ENCODE measurements around the gene ECE2. TPM values are rescaled to one million over a fixed set of nuclear protein-coding genes. Genes with fewer than 3 reads are reported as not detected.

ECE2 gene
- total and polyA plus RNA-seq, 4 donors = not detected

- no peak overlapping the region for H3K27ac ChIP-seq (ENCODE audit: low read depth in 1 of 2, low read length in 2 of 2)
- 93% methylated on average over 5 of the region's 5 CpGs for WGBS
Observed at GRCh38 chr3:184258926-184259325, 16.9 kb upstream of the ECE2 start.

GRCh38 chr3:184259396-184259877 is 16.4 kb upstream of the ECE2 start:
- no peaks in the 10 kb centered on the region for H3K9me3 ChIP-seq (ENCODE audit: control insufficient read depth in 4 of 4, low read length in 3 of 4)
- H3K4me1 ChIP-seq (ENCODE audit: control insufficient read depth in 4 of 4, insufficient read depth in 4 of 4, low read length in 3 of 4) = peaks cover 9 to 29% (median 14%) of the 10 kb centered on the region in 4 donors
- no peak overlapping the region for H3K9ac ChIP-seq (ENCODE audit: low read depth in 1 of 2, low read length in 2 of 2)
- WGBS = 22% methylated on average over 28 of the region's 28 CpGs
- no peak overlapping the region for H3K27ac ChIP-seq (ENCODE audit: low read depth in 1 of 2, low read length in 2 of 2)
- DNase-seq (ENCODE audit: low spot score) = no peak
- no peaks in the 10 kb centered on the region for H3K27me3 ChIP-seq (ENCODE audit: control insufficient read depth in 4 of 4, insufficient read depth in 4 of 4, low read length in 3 of 4)
- H3K4me3 ChIP-seq (ENCODE audit: low read depth in 1 of 3, low read length in 3 of 3) = peak overlapping the region in 1 of 3 donors; percentile 67
- H3K36me3 ChIP-seq (ENCODE audit: control insufficient read depth in 4 of 4, insufficient read depth in 3 of 4, low read depth in 1 of 4, low read length in 3 of 4) = peaks cover 0 to 5% (median 0%) of the 10 kb centered on the region in 4 donors
- TF ChIP-seq HNF4A (conservative IDR thresholded peaks at IDR 0.05) (no peak), RAD21 (IDR thresholded peaks at IDR 0.05) (no peak), REST (IDR thresholded peaks at IDR 0.05) (no peak), EGR1 (IDR thresholded peaks at IDR 0.05; ENCODE audit: low read depth in 2 of 2) (no peak), TAF1 (conservative IDR thresholded peaks at IDR 0.05) (no peak), GABPA (IDR thresholded peaks at IDR 0.05 in 1 of 2, conservative IDR thresholded peaks at IDR 0.05 in 1 of 2) (no peak), FOXA1 (IDR thresholded peaks at IDR 0.05) (no peak), MAX (IDR thresholded peaks at IDR 0.05) (no peak), SP1 (IDR thresholded peaks at IDR 0.05) (no peak)

More at GRCh38 chr3:184258926-184259325, 16.9 kb upstream of the ECE2 start:
- peaks cover 9 to 29% (median 14%) of the 10 kb centered on the region in 4 donors for H3K4me1 ChIP-seq (ENCODE audit: control insufficient read depth in 4 of 4, insufficient read depth in 4 of 4, low read length in 3 of 4)
- TF ChIP-seq HNF4A (conservative IDR thresholded peaks at IDR 0.05) (no peak), NR2F2 (IDR thresholded peaks at IDR 0.05) (no peak), FOXA2 (IDR thresholded peaks at IDR 0.05) (no peak), GABPA (IDR thresholded peaks at IDR 0.05 in 1 of 2, conservative IDR thresholded peaks at IDR 0.05 in 1 of 2) (no peak), REST (IDR thresholded peaks at IDR 0.05) (no peak), EGR1 (IDR thresholded peaks at IDR 0.05; ENCODE audit: low read depth in 2 of 2) (no peak), FOXA1 (IDR thresholded peaks at IDR 0.05) (no peak), RAD21 (IDR thresholded peaks at IDR 0.05) (no peak), ZBTB33 (IDR thresholded peaks at IDR 0.05) (no peak), HNF4G (IDR thresholded peaks at IDR 0.05) (no peak), ATF3 (IDR thresholded peaks at IDR 0.05) (no peak), TAF1 (conservative IDR thresholded peaks at IDR 0.05) (no peak), RXRA (IDR thresholded peaks at IDR 0.05) (no peak)
- no peaks in the 10 kb centered on the region for H3K9me3 ChIP-seq (ENCODE audit: control insufficient read depth in 4 of 4, low read length in 3 of 4)
- H3K27me3 ChIP-seq (ENCODE audit: control insufficient read depth in 4 of 4, insufficient read depth in 4 of 4, low read length in 3 of 4) = no peaks in the 10 kb centered on the region
- H3K4me3 ChIP-seq (ENCODE audit: low read depth in 1 of 3, low read length in 3 of 3) = no peak overlapping the region
- peaks cover 0 to 5% (median 0%) of the 10 kb centered on the region in 4 donors for H3K36me3 ChIP-seq (ENCODE audit: control insufficient read depth in 4 of 4, insufficient read depth in 3 of 4, low read depth in 1 of 4, low read length in 3 of 4)
- no peak for DNase-seq (ENCODE audit: low spot score)
- no peak overlapping the region for H3K9ac ChIP-seq (ENCODE audit: low read depth in 1 of 2, low read length in 2 of 2)
